ENCODE results near the gene ROBO4.

Gene ROBO4

DNA sequence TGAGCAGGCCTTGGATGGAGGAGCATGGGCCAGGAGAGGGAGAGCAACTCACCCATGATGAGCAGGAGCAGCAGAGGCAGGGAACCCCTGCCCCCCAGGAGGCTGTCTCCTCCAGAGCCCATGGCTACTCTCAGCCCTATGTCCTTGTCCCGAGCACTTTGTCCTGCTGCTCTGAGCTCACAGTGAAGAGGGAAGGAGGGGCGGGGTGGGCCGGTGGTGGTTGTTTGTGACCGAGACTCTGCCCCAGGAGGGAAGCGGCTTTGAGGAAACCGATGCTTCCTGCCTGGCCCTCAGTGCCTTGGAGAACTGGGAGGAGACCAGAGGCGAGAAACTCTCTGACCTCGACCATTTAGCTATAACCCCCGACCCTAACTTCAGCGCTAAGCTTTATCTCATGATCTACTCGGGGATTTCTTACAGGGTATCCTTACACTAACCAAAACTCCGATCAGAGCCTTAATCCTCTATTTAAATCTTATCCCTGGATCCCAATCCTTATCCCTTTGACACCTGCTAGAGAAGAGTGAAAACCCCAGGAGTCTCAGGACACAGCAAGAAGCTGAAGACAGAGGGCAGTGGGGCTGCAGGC, at the start of gene ROBO4:
Gene ROBO4, minus strand, starts transcription at position 192 of the 589 bp plus-strand sequence. Its CDS starts 70 bp downstream, at position 122.
- no peak for DNase-seq

DNA sequence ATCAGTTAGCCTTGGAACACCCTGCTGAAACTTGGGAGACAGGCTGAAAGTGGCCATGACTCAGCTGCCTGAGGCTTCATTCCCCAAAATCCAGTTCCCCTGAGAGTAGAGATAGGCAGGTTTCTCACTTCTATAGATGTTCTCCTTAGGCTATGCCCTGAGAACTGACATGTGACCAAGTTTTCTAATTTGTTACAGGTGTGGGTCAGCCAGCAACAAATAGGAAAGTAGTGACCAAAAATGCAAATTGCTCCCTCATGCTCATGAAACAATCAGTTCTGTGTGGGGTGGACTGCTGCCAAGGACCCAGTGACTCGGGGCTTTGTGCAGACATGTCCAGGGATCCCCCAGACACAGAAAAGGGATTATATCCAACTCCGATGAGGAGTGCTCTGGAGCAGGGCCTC, 49.1 kb upstream of the ROBO4 start:
- DNase-seq: no peak

DNA sequence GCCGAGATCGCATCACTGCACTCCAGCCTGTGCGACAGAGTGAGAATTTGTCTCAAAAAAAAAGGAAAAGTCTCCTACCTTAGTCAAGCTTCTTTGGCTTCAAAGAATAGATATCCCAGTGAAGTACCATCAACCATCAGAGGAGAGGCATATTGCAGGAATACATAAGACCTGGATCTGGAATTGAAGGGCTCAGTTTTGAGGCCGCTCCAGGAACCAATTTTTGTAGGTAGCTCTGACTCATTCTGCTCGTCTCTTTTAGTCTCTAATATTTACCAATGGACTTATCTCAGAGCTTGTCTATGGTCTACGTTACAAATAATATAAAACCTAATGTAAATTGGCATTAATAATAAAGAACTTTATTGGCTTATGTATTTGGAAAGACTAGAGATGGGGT, 48.2 kb upstream of the ROBO4 start:
- DNase-seq: no peak

DNA sequence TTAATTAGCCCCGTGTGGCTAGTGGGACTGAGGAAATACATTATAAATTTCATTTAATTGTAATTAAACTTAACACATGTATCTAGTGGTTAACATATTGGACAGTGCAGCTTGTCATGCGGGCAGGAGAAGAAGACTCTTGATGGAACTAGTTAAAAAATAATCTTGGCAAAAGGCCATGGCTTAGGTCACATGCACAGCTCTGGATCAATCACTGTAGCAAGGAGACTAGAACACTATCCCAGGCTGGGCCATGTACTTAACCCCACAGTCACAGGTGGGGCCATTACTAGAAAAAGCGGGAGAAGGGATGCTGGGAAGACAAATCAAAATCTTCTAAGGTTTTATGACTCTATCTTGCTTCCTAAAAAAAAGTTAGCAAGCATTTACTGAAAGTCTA, 46.9 kb upstream of the ROBO4 start:
- DNase-seq: no peak

DNA sequence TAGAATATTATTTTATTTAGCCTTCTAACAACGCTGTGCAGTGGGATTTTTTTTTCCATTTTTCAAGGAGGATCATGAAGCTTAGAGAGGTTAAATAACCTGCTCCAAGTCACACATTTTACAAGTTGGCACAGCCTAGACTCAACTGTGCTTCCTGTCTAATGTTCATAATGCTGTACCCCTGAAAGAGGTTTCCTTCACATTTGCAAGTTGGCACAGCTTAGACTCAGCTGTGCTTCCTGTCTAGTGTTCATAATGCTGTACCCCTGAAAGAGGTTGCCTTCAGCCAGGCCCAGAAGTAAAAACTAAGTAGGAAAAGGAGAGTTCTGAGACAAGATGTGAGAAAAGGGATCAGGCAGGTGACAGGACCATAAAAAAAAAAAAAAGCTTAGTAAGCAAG, 46.1 kb upstream of the ROBO4 start:
- no peak for DNase-seq

- no peak for DNase-seq
Observed at GRCh38 chr11:124943254-124943616, 45.6 kb upstream of the ROBO4 start.

DNA sequence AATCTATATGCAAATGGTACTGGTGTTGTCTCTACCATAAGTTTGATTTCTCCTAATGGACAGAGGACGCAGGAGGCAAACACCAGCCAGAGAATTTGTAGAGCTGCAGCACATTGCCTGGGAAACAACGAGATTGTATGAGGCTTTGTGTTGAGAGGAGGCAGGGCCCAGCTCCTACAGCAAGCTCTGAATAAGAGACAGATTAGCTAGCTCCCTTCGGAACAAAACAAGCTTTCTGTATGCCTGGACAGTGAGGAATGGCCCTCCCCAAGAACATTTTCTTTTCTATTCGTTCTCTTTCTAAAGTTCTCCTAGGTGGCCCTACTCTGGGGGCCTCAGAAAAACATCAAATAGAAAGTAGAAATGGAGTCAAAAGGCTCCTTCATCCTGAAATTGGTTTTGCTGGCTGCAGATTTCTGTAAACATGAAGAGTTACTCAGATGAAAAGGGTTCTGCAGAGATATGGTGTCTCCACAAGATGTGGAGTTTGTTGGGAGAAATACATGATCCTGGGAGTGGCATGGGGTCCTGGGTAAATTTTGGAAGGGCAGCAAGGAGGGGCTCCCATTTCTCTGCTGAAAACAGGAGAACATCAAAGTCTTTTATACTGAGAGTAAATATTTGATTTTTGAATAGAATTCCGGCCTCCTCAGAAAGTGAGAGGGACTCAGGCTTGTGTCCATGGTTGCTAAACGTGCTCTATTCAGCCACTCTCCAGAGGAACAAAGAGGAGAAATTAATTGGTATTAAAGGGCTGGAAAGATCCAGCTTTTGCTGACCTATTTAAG, 45.0 kb upstream of the ROBO4 start:
- DNase-seq: no peak

DNA sequence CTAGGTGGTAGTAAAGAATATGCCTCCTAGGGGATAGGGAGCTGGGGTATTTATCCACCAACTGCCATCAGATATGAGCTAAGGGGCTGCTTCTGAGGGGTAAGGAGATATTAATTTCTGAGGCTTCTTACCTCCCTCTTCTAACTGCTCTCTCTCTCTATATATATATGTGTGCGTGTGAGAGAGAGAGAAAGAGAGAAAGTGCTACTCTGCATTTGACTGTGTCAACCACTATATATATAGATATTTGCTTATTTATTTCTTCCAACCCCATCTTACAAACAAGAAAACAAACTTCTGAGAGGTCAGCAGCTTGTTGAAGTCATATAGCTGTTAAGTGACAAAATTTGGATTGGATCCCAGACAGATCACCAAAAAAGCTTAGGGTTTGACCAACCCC, 44.0 kb upstream of the ROBO4 start:
- no peak for DNase-seq

- DNase-seq: no peak
Observed at GRCh38 chr11:124938970-124939369, 41.3 kb upstream of the ROBO4 start.

GRCh38 chr11:124938206-124938765, 40.6 kb upstream of the ROBO4 start:
- DNase-seq: no peak

DNA sequence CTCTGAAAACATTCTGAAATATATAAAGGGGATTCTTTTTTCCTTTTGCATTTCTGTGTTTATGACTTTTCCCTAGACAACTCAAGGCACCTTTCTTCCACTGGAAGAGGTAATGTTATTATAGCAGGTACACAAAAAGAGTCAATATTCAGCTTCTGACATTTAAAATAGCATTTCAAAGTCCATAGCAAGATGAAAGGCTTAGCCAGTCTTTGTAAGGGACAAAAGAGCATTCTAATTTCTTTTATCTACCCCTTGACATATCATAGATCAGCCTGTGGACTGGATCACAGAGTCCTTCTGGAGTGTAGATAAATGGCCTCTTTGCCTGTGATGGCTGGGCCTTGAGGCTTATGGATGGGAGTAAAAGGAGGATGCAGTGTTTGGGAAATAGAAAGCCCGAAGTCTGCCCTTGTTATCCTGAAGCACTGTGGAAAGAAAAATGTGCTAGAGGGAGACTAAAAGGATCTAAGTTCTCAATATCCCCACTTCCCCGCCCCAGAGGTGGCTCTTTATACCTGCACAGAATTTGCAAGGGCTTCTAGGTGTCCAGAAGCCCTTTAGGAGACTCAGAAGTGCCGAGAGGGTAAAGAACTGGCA, 39.8 kb upstream of the ROBO4 start:
- DNase-seq: no peak

GRCh38 chr11:124935548-124936514, 38.2 kb upstream of the ROBO4 start, which contains the start of gene HEPACAM:
Gene HEPACAM (minus strand): TSS chr11:124936047. CDS start chr11:124936006, 41 bp downstream.
- no peak for DNase-seq

DNA sequence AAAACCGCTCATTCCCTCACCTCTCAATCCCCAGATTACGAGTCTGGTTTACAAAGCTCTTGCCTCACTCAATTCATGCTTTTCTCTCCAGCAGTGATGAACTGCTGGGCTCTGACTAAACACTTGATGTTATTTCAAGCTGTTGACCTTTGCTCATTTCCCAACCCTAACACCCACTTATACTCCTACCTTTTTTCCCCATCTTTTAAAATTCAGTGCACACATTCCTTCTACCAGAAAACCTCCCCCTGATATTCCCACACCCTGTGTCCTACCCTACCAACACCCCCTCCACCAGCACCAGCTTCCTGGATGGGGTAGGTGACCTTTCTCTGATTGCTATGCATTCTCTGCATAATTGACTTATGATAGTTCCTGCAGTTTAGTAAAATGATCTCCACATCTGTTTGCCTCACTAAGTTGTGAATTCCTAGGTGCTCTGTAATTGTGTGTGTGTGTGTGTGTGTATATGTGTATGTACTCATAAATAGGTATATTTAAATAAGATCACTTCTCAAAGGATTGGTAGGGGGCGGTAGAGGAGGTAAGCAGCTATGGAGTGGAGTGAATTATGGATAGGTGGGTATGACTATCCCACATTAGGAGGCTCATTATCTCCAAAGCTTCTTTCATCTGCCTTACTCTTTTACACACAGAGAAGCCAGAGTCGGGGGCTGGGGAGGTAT, 37.3 kb upstream of the ROBO4 start:
- DNase-seq: no peak

- no peak for DNase-seq
Observed at GRCh38 chr11:124930799-124931198, 33.1 kb upstream of the ROBO4 start.

DNA sequence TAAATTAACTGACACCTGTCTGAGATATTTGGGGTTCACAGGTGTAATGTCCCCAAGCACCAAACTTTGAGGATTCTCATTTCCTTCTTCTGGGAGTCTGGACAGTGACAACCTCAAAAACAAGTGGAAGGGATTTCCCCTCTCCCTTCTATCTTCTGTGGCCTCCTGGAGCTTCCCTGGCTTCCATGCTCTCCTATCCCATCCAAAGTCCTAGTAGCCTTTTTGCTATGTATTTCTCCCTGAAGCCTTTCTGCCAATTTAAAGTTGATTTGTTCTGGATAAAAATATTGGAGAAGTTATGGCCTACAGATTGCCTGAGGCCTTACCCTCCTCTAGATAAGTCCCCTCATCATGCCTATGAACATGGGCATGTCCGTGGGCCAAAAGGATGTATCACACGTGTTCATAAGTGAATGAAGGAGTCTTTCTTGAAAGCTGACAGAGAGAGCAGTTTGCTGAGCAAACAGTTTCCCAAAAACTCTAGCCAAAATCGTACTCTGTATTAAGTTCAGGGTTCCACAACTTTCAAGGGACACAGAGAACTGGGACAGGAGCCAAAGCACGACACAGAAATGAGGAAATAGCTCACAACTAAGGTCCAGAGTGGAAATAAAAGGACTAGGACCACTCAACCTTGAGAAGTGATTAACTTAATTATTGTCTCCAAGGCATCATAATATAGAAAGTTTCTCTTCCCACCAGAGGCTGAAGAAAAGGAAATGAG, 31.4 kb upstream of the ROBO4 start:
- DNase-seq: no peak

GRCh38 chr11:124923296-124923695, 25.6 kb upstream of the ROBO4 start:
- DNase-seq: no peak

GRCh38 chr11:124922831-124923230, 25.2 kb upstream of the ROBO4 start:
- DNase-seq: no peak

DNA sequence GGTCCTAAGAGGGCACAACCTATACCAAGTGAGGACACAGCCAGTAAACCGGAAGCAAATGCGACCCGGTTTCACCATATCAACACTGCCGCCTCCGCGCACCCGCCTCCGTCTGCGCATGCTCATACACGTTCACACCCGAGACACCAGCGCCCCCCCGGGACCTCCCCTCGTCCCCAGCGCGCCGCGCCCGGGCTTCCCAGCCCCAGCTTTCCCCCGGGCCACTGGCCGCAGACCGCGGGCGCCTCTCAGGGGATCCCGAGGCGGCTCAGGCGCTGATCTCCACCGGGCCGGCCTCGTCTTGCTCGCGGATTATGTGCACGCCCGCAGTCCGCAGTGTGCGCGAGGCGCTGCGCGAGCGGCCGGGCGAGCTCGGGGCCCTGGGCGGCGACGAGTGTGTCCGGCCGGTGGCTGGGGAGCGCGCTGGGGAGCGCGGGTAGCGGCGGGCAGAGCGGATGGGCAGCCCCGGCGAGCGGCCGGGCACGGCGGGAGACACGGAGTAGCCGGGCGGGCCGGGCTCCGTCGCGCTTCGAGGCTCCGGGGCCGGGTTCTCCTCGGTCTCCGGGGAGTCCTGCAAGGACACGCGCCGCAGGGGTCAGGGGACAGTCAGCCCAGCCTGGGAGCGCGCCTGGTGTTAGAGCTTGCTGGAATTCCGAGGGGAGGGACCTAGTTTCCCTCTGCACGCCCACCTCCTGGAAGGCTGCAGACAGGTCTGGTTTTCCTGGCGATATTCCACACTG, 23.4 kb upstream of the ROBO4 start:
- DNase-seq: peak; percentile 88

DNA sequence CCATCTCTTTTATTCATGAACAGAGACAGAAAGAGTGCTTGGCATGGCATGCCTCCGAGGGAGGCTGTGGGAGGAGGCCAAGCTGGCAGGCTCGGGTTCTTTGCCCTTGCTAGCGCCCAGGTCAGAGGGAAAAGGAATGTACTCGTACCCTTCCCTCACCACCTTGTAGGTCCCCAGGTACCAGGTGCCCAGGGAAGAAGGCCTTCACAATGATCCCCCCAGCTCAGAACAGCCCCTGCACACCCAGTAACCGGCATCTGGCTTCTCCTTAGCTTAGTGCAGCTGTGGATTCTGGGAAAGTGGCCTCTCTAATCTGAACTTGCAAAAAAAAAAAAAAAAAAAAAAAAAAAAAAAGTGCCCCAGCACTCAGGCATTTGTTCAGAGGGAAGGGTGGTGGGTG, 22.7 kb upstream of the ROBO4 start:
- DNase-seq: no peak

- no peak for DNase-seq
Observed at GRCh38 chr11:124919898-124920297, 22.2 kb upstream of the ROBO4 start.

GRCh38 chr11:124918950-124919349, 21.3 kb upstream of the ROBO4 start, which contains the start of gene HEPN1:
Gene HEPN1 (plus strand): TSS chr11:124919250.
- DNase-seq: no peak

Data from activated CD8-positive, alpha-beta memory T cell treated with anti-CD3 and anti-CD28 coated beads, Interleukin-2, amount 50 U/mL, for 48 hours (primary cell).